SJSA1 (cell line): Measurements from ENCODE around the gene URM1. TPM values are rescaled to one million over a fixed set of nuclear protein-coding genes. Genes with fewer than 3 reads are reported as not detected.
A peak's percentile ranks its signal among the peaks of the same experiment; 100 is the strongest.

ENCODE experiments used
- DNase-seq, 2 experiments: peaks; one replicate each; pipeline ENCODE4 v3.0.0-alpha.2; 2015 to 2020; ENCODE audit warnings: low spot score in 2 of 2, low read depth in 1 of 2
- H3K27ac ChIP-seq: fragments of 250-450 bp; sonication (Bioruptor Pico); 2 replicates; pipeline ENCODE4 v1.5.1; 2020; ENCODE audit warnings: mild to moderate bottlenecking, moderate library complexity
- H3K27me3 ChIP-seq: fragments of 250-450 bp; sonication (Bioruptor Pico); replicated peaks from 2 replicates; pipeline ENCODE4 v1.5.1; 2020; ENCODE audit warnings: mild to moderate bottlenecking, moderate library complexity
- H3K36me3 ChIP-seq: fragments of 250-450 bp; sonication (Bioruptor Pico); 2 replicates; pipeline ENCODE4 v1.5.1; 2020; ENCODE audit warnings: mild to moderate bottlenecking
- H3K4me1 ChIP-seq: fragments of 250-450 bp; sonication (Bioruptor Pico); replicated peaks from 2 replicates; pipeline ENCODE4 v1.6.1; 2021; ENCODE audit warnings: mild to moderate bottlenecking
- H3K4me3 ChIP-seq: fragments of 250-450 bp; sonication (Bioruptor Pico); 2 replicates; pipeline ENCODE4 v1.5.1; 2020; ENCODE audit warnings: mild to moderate bottlenecking
- H3K9me3 ChIP-seq: fragments of 250-450 bp; sonication (Bioruptor Pico); replicated peaks from 2 replicates; pipeline ENCODE4 v1.5.1; 2020; ENCODE audit warnings: mild to moderate bottlenecking
- total RNA-seq: library from RNA; depleted of rRNA; stranded (reverse); fragments of >200 nt; shearing (Covaris generic); gene quantifications from 2 replicates; pipeline ENCODE4 v1.2.3, GENCODE V29; 2014

URM1 gene
- total RNA-seq, 1 experiment from 2014 or later: 35.0 TPM

DNA sequence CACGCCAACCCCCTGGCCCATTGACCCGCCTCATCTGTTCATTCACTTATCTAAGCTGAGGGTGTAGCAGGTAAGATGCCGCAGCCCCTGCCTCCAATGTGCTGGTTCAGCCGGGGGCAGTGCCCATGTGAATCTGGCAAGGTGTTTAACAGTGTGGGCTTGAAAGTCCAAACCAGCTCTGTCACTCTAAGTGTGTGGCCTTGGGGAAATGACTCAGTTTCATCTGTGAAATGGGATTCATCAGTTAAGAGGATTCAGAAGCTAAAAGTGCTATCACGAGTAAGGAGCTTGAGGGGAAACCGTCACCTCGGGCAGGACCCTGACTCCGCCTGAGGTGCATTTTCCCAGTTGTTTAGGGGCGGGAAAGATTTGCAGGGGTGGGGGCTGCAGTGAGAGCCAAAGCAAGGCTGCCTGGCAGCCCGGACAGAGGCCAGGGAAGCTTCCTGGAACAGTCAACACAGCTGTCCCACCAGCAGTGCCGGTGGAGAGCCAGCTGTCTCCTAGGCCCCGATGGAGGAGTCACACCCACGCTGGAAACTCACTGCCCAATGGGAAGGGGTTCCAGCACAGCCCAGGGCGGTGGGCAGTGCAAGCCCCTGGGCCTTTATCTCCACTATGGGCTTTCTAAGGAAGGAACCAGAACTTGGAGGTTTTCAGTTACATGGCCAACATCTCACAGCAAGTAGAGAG, 9.7 kb upstream of the URM1 start:
- no peaks in the 10 kb centered on the region; the same call in none of the 2 replicates for H3K36me3 ChIP-seq
- no peaks in the 10 kb centered on the region for H3K9me3 ChIP-seq
- H3K4me3 ChIP-seq: no peak overlapping the region
- H3K27ac ChIP-seq: no peak overlapping the region
- H3K4me1 ChIP-seq: peaks cover 16% of the 10 kb centered on the region
- H3K27me3 ChIP-seq: no peaks in the 10 kb centered on the region
- no peak for DNase-seq

DNA sequence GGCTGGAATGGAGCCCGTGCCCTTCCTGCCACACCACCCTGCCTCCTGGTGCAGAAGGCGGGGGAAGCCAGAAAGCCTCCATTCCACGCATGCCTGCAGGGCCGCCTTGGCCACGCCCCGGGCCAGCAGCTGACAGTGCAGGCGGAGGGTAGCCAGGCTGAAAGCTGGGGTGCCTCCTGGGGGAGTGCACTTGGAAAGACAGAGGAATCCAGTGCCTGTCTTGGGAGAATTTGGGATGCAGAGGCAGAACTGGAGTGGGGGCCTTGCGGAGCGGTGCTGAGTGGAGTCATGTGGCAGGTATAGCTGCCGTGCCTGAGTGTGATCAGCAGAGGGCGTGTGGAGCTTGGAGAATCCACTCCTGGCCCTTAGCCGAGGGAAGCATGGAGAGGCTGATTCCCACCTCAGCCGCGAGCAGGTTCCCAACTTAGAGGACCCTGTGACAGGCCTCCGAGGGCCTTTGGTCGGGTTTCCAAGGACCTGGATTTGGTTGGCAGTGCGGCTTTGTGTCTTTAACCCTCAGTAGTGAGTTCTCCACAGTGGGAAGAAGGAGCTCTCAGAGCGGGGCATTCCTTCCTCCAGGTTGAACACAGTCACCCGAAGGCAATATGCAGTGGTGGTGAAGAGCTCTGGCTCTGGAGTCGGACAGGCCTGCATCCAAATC, 9.1 kb upstream of the URM1 start:
- peak; percentile 79 to 80 for DNase-seq
- Histone ChIP-seq H3K4me3 (peak overlapping the region; percentile 25), H3K27me3 (no peaks in the 10 kb centered on the region), H3K4me1 (peaks cover 16% of the 10 kb centered on the region), H3K27ac (no peak overlapping the region), H3K36me3 (no peaks in the 10 kb centered on the region), H3K9me3 (no peaks in the 10 kb centered on the region)

GRCh38 chr9:128362774-128363173, 8.4 kb upstream of the URM1 start:
- Histone ChIP-seq H3K4me1 (peaks cover 16% of the 10 kb centered on the region), H3K4me3 (no peak overlapping the region), H3K27ac (no peak overlapping the region), H3K27me3 (no peaks in the 10 kb centered on the region), H3K9me3 (no peaks in the 10 kb centered on the region), H3K36me3 (no peaks in the 10 kb centered on the region)
- no peak for DNase-seq

DNA sequence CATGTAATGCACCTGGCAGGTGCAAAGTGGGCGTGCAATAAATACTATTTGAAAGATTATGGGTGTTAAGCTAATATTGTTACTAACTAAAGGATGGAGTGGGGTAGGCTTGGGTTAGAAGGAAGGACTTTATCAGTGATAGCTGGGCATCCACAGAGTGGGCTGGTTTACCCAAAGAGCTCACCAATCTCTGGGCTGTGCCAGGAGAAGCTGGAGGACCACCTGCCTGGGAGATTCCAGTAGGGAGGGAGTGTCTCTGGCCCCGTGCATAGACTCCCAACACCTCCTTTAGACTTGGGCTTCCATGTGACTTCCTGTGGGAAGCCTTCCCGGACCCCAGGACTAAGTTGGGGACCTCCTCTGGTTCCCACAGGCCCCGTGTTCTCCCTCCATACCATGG, 5.6 kb upstream of the URM1 start:
- DNase-seq: no peak

DNA sequence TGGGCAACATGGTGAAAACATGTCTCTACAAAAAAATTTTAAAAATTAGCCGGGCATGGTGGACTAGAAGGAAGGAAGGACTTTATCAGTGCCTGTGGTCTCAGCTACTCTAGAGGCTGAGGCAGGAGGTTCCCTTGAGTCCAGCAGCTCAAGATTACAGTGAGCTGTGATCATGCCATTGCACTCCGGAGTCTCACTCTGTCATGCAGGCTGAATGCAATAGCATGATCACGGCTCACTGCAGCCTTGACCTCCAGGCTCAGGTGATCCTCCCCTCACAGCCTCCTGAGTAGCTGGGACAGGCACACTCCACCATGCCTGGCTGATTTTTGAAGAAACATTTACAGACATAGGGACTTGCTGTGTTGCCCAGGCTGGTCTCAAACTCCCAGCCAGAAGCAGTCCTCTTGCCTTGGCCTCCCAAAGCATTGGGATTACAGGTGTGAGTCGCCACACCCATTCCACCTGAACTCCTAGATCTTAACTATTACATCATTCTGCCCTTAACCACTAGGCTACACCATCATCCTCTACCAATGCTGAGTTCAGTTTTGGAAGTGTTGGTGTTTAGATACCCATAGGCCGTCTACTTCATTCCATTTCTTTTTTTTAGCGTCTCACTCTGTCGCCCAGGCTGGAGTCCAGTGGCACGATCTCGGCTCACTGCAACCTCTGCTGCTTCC, 2.0 kb upstream of the URM1 start:
- no peaks in the 10 kb centered on the region for H3K9me3 ChIP-seq
- peaks cover 9% of the 10 kb centered on the region for H3K36me3 ChIP-seq
- no peak overlapping the region for H3K4me3 ChIP-seq
- H3K27ac ChIP-seq: no peak overlapping the region
- no peak for DNase-seq
- peaks cover 11% of the 10 kb centered on the region for H3K4me1 ChIP-seq
- H3K27me3 ChIP-seq: no peaks in the 10 kb centered on the region

More for the DNA sequence above, 5.6 kb upstream of the URM1 start:
- Histone ChIP-seq H3K27me3 (no peaks in the 10 kb centered on the region), H3K36me3 (no peaks in the 10 kb centered on the region), H3K4me3 (no peak overlapping the region), H3K27ac (no peak overlapping the region), H3K4me1 (peaks cover 16% of the 10 kb centered on the region), H3K9me3 (no peaks in the 10 kb centered on the region)

GRCh38 chr9:128370367-128370751, 815 bp upstream of the URM1 start:
- Histone ChIP-seq H3K36me3 (peaks cover 9% of the 10 kb centered on the region), H3K27ac (peak overlapping the region; percentile 46), H3K27me3 (no peaks in the 10 kb centered on the region), H3K9me3 (no peaks in the 10 kb centered on the region), H3K4me1 (peaks cover 11% of the 10 kb centered on the region), H3K4me3 (peak overlapping the region; percentile 67)
- no peak for DNase-seq

- Histone ChIP-seq H3K27ac (peak overlapping the region; percentile 61), H3K4me3 (peak overlapping the region; percentile 67), H3K27me3 (no peaks in the 10 kb centered on the region), H3K4me1 (peaks cover 11% of the 10 kb centered on the region), H3K36me3 (peaks cover 9% of the 10 kb centered on the region), H3K9me3 (no peaks in the 10 kb centered on the region)
- no peak for DNase-seq
Measured at GRCh38 chr9:128371630-128372117, 500 bp downstream of the URM1 start.

DNA sequence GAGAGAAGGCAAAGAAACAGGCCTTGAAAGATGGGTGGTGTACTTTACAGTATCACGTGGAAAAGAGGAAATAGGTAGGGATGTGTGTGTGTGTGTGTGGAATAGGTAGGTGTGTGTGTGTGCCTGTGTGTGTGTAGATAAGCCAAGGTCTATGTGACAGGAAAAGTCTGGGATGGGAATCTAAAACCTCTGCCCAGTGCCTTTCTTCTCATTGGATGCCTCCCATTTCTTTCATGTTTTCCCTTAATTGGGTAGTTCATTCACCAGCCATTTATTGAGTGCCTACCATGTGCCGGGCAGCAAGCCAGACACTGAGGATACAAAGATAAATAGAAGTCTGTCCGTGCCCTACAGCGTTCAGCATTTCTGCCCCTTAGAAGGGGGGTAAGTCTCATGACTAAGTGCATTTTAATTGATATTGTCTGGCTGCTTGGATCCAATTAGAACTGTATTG, 1.0 kb downstream of the URM1 start:
- Histone ChIP-seq H3K4me1 (peaks cover 11% of the 10 kb centered on the region), H3K4me3 (peak overlapping the region; percentile 67), H3K27ac (no peak overlapping the region), H3K27me3 (no peaks in the 10 kb centered on the region), H3K9me3 (no peaks in the 10 kb centered on the region), H3K36me3 (peaks cover 9% of the 10 kb centered on the region)
- no peak for DNase-seq

DNA sequence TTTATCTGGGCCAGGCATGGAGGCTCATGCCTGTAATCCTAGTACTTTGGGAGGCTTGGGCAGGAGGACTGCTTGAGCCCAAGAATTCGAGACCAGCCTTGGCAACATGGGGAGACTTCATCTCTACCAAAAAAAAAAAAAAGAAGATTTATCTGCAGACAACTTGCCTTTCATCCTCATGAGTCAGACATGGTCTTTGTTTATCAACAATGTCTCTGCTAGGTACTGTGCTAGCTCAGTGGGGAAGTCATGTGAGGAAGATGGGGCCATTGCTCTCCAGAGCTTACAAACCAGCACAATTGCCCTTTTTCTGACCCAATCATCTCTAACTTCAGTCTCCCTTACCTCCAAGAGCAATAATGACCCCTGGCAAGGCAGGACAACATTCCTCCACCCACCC, 1.6 kb downstream of the URM1 start:
- no peaks in the 10 kb centered on the region for H3K9me3 ChIP-seq
- H3K4me1 ChIP-seq: peaks cover 11% of the 10 kb centered on the region
- H3K36me3 ChIP-seq: peaks cover 10% of the 10 kb centered on the region
- no peaks in the 10 kb centered on the region for H3K27me3 ChIP-seq
- H3K4me3 ChIP-seq: no peak overlapping the region
- DNase-seq: no peak
- no peak overlapping the region for H3K27ac ChIP-seq

- Histone ChIP-seq H3K36me3 (peaks cover 18% of the 10 kb centered on the region), H3K27ac (no peak overlapping the region), H3K4me1 (peaks cover 11% of the 10 kb centered on the region), H3K9me3 (no peaks in the 10 kb centered on the region), H3K27me3 (no peaks in the 10 kb centered on the region), H3K4me3 (no peak overlapping the region)
- DNase-seq: no peak
Measured at GRCh38 chr9:128374221-128374675, 3.1 kb downstream of the URM1 start.

GRCh38 chr9:128375865-128376264, 4.7 kb downstream of the URM1 start:
- peaks cover 11% of the 10 kb centered on the region for H3K4me1 ChIP-seq
- peaks cover 22% of the 10 kb centered on the region for H3K36me3 ChIP-seq
- H3K9me3 ChIP-seq: no peaks in the 10 kb centered on the region
- no peak overlapping the region for H3K4me3 ChIP-seq
- no peak for DNase-seq
- H3K27ac ChIP-seq: no peak overlapping the region
- H3K27me3 ChIP-seq: no peaks in the 10 kb centered on the region

DNA sequence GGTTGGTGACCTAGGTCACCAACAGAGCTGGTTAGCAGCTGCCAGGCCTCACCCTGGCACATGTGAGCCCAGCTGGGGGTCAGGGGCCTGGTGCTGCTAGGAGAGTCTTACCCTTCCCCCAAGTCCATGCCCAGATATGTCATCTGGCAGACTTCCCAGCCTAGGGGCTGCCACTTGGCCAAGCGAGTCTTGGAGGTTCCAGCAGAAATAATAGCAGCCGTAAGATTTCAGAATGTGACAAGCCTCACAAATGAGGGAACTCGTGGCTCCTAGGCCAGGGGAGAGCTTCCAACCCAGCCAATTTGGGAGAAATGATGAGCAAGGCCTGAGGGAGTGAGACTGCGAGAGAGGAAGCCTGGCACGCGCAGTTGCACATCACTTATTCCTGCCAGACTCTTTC, 11.1 kb downstream of the URM1 start:
- Histone ChIP-seq H3K27ac (no peak overlapping the region), H3K36me3 (peaks cover 22% of the 10 kb centered on the region), H3K27me3 (no peaks in the 10 kb centered on the region), H3K9me3 (no peaks in the 10 kb centered on the region), H3K4me1 (no peaks in the 10 kb centered on the region), H3K4me3 (no peak overlapping the region)
- no peak for DNase-seq

DNA sequence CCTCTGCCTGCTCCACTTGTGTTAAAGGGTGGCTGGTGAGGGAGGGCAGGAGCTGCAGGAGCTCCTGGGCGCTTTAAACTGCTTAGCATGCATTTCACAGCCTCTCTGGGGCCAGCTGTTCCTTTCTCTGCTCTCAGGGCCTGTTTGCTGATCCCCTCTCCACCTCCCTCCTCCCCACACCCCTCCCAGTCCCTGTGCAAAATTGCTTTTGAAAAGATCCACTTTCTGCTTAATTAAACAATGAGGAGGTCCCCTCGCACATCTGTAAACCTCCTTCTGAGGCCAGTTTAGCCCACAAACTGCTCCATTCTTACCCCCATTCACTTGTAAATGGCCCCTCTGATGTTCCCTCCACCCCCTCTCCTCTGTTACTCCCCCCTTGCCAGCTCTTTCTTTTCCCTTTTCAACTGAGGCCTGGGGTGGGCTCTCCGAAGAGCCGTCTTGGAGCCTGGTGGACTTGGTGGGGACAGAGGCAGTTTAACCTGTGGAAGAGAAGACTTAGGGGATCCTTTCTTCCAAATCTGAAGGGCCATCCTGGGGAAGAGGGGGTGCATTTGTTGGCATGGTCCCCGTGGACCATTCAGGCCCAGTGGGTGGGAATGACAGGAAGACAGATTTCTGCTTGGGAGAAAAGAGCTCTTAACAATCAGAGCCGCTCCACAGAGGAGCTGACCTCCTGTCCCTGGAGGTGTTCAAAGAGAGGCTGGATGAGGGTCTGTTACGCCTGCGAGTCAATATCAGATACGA, 12.0 kb downstream of the URM1 start:
- Histone ChIP-seq H3K27me3 (no peaks in the 10 kb centered on the region), H3K27ac (no peak overlapping the region), H3K4me1 (no peaks in the 10 kb centered on the region), H3K4me3 (no peak overlapping the region), H3K9me3 (no peaks in the 10 kb centered on the region), H3K36me3 (peaks cover 25% of the 10 kb centered on the region)
- no peak for DNase-seq
